Gastroesophageal sphincter (tissue), 3 donors: ENCODE measurements around the gene SPC25.

Source experiments
- CTCF ChIP-seq, 4 experiments: fragments of 200-600 bp in 2 of 4; fragments of 450-650 bp in 2 of 4; sonication (generic) in 1 of 4; IDR thresholded peaks; one replicate each; pipeline ENCODE4 v1.5.1; 2017 to 2019; ENCODE audit warnings: antibody characterized with exemption in 4 of 4, mild to moderate bottlenecking in 2 of 4, moderate library complexity in 2 of 4
- POLR2A ChIP-seq, 2 donors: fragments of 450-650 bp; IDR thresholded peaks; one replicate each; pipeline ENCODE4 v1.6.1; 2017; ENCODE audit warnings: antibody characterized with exemption in 2 of 2, mild to moderate bottlenecking in 2 of 2, moderate library complexity in 1 of 2
- POLR2AphosphoS5 ChIP-seq: sonication (generic); formaldehyde crosslinking; IDR thresholded peaks from one replicate; pipeline ENCODE4 v1.6.1; 2017; ENCODE audit warnings: antibody characterized with exemption

- TF ChIP-seq CTCF (IDR thresholded peaks at IDR 0.05) (no peak), POLR2A (IDR thresholded peaks at IDR 0.05) (no peak), POLR2AphosphoS5 (no peak)
These were observed 6.6 kb upstream of the SPC25 start for GRCh38 chr2:168896783-168897182.
